ENCODE measurements around the gene SLC35F6.

The SLC35F6 gene

DNA sequence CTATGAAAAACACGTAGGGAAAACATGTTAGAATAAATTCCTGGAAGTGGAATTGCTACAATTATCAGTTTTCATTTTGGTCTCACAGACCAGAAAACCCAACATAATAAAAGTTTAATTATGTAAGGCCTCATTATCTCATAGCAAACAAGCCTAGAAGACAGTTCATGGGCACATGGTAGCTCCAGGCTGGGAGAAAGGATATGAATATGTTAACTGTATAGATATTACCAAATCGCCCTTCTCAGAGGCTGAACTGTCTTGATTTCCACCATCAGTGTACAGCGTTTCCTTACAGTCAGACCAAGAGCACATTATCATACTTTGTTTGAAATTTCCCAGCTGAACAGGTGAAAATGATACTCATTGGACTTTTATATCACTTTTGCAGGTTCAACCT is 17.1 kb upstream of the SLC35F6 start:
- TF ChIP-seq, protein P1, sequence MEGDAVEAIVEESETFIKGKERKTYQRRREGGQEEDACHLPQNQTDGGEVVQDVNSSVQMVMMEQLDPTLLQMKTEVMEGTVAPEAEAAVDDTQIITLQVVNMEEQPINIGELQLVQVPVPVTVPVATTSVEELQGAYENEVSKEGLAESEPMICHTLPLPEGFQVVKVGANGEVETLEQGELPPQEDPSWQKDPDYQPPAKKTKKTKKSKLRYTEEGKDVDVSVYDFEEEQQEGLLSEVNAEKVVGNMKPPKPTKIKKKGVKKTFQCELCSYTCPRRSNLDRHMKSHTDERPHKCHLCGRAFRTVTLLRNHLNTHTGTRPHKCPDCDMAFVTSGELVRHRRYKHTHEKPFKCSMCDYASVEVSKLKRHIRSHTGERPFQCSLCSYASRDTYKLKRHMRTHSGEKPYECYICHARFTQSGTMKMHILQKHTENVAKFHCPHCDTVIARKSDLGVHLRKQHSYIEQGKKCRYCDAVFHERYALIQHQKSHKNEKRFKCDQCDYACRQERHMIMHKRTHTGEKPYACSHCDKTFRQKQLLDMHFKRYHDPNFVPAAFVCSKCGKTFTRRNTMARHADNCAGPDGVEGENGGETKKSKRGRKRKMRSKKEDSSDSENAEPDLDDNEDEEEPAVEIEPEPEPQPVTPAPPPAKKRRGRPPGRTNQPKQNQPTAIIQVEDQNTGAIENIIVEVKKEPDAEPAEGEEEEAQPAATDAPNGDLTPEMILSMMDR (IDR thresholded peaks at IDR 0.05; ENCODE audit: low read depth, low read length), result no peak
- no peak overlapping the region for H3K4me3 ChIP-seq (ENCODE audit: low read depth, low read length)

DNA sequence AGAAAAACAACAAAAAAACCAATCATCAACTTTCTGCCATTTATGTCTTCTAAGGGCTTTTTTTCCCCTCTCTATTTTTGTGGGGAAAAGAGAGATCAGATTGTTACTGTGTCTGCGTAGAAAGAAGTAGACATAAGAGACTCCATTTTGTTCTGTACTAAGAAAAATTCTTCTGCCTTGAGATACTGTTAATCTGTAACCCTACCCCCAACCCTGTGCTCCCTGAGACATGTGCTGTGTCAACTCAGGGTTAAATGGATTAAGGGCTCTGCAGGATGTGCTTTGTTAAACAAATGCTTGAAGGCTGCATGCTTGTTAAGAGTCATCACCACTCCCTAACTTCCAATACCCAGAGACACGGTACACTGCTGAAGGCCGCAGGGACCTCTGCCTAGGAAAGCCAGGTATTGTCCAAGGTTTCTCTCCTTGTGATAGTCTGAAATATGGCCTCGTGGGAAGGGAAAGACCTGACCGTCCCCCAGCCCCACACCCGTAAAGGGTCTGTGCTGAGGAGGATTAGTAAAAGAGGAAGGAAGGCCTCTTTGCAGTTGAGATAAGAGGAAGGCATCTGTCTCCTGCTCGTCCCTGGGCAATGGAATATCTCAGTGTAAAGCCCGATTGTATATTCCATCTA is 14.2 kb upstream of the SLC35F6 start:
- H3K4me3 ChIP-seq (ENCODE audit: low read depth, low read length), result peak overlapping the region; percentile 43

DNA sequence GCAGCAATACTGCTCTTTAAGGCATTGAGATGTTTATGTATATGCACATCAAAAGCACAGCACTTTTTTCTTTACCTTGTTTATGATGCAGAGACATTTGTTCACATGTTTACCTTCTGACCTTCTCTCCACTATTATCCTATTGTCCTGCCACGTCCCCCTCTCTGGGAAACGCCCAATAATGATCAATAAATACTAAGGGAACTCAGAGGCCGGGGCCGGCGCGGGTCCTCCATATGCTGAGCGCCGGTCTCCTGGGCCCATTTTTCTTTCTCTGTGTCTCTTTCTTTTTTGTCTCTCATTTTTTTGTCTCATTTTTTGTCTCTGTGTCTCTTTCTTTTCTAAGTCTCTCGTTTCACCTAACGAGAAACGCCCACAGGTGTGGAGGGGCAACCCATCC is 13.6 kb upstream of the SLC35F6 start:
- H3K4me3 ChIP-seq (ENCODE audit: low read depth, low read length), result peak overlapping the region; percentile 40

DNA sequence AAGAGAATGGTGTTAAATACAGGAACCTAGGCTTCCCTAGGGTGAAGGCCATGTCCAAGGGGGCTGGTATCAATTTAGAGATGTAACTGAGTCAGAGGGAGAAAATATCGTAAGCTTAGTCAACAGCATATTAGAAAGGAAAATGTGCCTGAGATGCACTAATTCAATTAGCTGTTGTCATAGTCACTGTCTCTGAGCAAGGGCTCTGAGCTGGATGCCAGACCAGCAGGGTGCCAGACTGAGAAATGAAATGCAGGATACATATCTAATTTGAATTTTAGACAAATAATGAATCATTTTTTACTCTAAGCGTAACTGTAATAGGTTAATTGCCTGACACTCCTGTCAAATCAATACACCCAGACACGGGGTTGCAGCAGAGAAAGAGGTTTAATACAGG is 11.4 kb upstream of the SLC35F6 start:
- no peak overlapping the region for H3K4me3 ChIP-seq (ENCODE audit: low read depth, low read length)
- TF ChIP-seq, protein P1 (IDR thresholded peaks at IDR 0.05; ENCODE audit: low read depth, low read length), result no peak

DNA sequence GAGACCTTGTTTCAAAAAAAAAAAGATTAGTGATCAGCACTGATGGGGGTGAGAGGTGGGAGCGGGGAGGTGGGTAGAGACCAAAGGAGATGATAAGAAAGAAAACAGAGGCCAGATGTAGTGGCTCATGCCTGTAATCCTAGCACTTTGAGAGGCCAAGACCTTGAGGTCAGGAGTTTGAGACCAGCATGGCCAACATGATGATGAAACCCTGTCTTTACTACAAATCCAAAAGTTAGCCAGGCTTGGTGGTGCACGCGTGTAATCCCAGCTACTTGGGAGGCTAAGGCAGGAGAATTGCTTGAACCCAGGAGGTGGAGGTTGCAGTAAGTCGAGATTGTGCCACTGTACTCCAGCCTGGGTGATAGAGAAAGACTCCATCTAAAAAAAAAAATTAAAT is 9.5 kb upstream of the SLC35F6 start:
- TF ChIP-seq, protein P1 (IDR thresholded peaks at IDR 0.05; ENCODE audit: low read depth, low read length), result no peak
- no peak overlapping the region for H3K4me3 ChIP-seq (ENCODE audit: low read depth, low read length)

DNA sequence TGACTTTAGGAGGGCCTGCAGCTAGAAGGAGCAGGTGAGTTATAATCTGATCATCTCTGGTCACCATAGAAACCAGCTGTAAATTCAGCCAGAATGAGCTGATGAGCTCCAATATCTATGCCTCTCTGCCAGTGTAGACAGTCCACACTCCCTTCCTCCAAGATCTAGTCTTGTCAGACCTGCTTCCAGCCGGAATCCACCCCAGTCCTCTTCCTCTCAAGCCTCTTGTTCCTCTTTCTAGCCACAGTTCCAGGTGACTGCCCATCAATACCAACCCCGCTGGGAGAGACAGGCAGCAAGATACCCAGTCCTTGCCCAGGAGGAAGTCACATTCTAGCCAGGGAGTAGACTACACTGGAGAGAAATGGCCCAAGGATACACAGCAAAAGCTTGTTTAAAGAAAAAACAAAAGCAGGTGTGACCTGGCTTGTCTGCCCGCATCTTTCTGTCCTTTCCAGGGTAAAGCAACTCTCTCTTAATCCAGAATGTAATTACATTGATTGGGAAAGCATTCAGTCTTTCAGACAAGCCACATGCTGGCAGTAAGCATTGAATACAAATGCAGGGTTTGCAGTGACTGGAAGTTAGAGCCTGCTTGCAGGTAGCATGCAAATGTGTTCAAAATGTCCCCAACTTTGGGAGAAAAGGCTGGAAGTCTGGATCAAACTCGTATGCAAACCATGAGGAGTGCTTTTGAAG is 9.0 kb upstream of the SLC35F6 start:
- TF ChIP-seq, protein P1 (IDR thresholded peaks at IDR 0.05; ENCODE audit: low read depth, low read length), result no peak
- H3K4me3 ChIP-seq (ENCODE audit: low read depth, low read length), result no peak overlapping the region

DNA sequence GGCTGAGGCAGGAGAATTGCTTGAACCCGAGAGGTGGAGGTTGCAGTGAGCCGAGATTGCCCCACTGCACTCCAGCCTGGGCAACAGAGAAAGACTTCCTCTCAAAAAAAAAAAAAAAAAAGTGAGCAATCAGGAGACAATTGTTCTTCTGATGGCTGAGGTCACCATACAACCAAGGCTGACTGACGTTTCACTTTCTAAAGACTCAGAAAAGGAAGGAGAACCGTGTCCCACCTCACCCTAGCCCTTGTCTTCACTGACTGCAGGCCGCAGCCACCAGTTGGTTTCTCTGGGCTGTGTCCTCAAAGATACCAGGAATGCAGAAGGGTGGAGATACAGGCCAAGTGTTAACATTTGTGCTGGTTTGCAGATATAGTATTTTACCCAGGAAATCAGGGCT is 7.7 kb upstream of the SLC35F6 start:
- no peak overlapping the region for H3K4me3 ChIP-seq (ENCODE audit: low read depth, low read length)
- TF ChIP-seq, protein P1 (IDR thresholded peaks at IDR 0.05; ENCODE audit: low read depth, low read length), result no peak

DNA sequence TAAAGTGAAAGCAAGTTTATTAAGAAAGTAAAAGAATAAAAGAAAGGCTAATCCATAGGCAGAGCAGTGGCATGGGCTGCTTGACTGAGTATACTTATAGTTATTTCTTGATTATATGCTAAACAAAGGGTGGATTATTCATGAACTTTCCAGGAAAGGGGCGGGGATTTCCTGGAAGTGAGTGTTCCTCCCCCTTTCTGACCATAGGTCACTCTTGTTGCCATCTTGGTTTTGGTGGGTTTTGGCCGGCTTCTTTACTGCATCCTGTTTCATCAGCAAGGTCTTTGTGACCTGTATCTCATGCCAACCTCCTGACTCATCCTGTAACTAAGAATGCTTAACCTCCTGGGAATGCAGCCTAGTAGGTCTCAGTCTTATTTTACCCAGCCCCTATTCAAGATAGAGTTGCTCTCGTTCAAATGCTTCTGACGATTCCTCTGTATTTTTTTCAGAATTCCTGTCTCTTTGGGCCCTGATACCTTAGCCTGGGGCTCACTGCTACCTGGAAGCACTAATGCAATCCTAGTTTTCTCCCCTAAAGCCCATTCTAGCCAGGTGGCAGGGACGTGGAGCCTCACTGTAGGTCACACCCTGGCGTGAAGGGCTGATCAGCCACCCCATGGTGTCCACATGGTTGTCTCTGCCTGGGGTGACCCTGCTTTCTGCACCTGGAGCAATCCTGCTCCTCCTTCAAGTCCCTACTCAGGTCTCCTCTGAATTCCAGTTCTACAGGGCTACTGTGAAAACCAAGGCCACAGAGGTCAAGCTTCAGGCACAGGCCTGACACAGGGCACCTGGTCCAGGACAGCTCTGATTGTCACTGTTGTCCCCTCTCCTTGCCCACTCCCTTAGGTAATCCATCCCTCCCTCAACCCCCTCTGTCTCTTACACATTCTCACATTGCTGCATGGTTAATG is 6.0 kb upstream of the SLC35F6 start:
- H3K4me3 ChIP-seq (ENCODE audit: low read depth, low read length), result no peak overlapping the region
- TF ChIP-seq, protein P1 (IDR thresholded peaks at IDR 0.05; ENCODE audit: low read depth, low read length), result no peak

All from WI38 (cell line).